ENCODE results near the gene ARHGAP20.
"Not testable (repeated sequence)": the region's sequence is repeated elsewhere in the genome, so short reads cannot be mapped to it uniquely, and the experiment has no call there.

The ARHGAP20 gene

GRCh38 chr11:110720431-110721275, 8.4 kb upstream of the ARHGAP20 start:
- no peak for DNase-seq (ENCODE audit: low read depth)

- no peak for DNase-seq (ENCODE audit: low read depth)
Measured at GRCh38 chr11:110716361-110716760, 4.1 kb upstream of the ARHGAP20 start.

- no peak for DNase-seq (ENCODE audit: low read depth)
Measured at GRCh38 chr11:110715541-110715940, 3.3 kb upstream of the ARHGAP20 start.

GRCh38 chr11:110713449-110713776, 1.2 kb upstream of the ARHGAP20 start:
- no peak for DNase-seq (ENCODE audit: low read depth)

GRCh38 chr11:110712659-110713448, 617 bp upstream of the ARHGAP20 start:
- peak; percentile 44 for DNase-seq (ENCODE audit: low read depth)

GRCh38 chr11:110711448-110711775, 825 bp downstream of the ARHGAP20 start:
- DNase-seq (ENCODE audit: low read depth) = no peak

GRCh38 chr11:110710628-110711381, 1.4 kb downstream of the ARHGAP20 start:
- no peak for DNase-seq (ENCODE audit: low read depth)

GRCh38 chr11:110704210-110704864, 7.9 kb downstream of the ARHGAP20 start:
- no peak for DNase-seq (ENCODE audit: low read depth)

GRCh38 chr11:110691926-110692325, 20.3 kb downstream of the ARHGAP20 start:
- DNase-seq (ENCODE audit: low read depth) = no peak

GRCh38 chr11:110689306-110689705, 22.9 kb downstream of the ARHGAP20 start:
- DNase-seq (ENCODE audit: low read depth) = no peak

- no peak for DNase-seq (ENCODE audit: low read depth)
Measured at GRCh38 chr11:110679323-110679975, 32.8 kb downstream of the ARHGAP20 start.

- DNase-seq (ENCODE audit: low read depth) = no peak
Measured at GRCh38 chr11:110675548-110675947, 36.7 kb downstream of the ARHGAP20 start.

- no peak for DNase-seq (ENCODE audit: low read depth)
Measured at GRCh38 chr11:110665689-110666465, 46.4 kb downstream of the ARHGAP20 start.

GRCh38 chr11:110655967-110656366, 56.3 kb downstream of the ARHGAP20 start:
- DNase-seq (ENCODE audit: low read depth) = no peak

- no peak for DNase-seq (ENCODE audit: low read depth)
Measured at GRCh38 chr11:110654456-110654855, 57.8 kb downstream of the ARHGAP20 start.

GRCh38 chr11:110645253-110645652, 67.0 kb downstream of the ARHGAP20 start:
- no peak for DNase-seq (ENCODE audit: low read depth)

- no peak for DNase-seq (ENCODE audit: low read depth)
Measured at GRCh38 chr11:110634370-110634769, 77.9 kb downstream of the ARHGAP20 start.

- DNase-seq (ENCODE audit: low read depth) = no peak
Measured at GRCh38 chr11:110631551-110631950, 80.7 kb downstream of the ARHGAP20 start.

- no peak for DNase-seq (ENCODE audit: low read depth)
Measured at GRCh38 chr11:110629594-110629993, 82.6 kb downstream of the ARHGAP20 start.

GRCh38 chr11:110621826-110622225, 90.4 kb downstream of the ARHGAP20 start:
- DNase-seq (ENCODE audit: low read depth) = no peak

- not testable (repeated sequence) for DNase-seq (ENCODE audit: low read depth)
Measured at GRCh38 chr11:110619366-110619765, 92.9 kb downstream of the ARHGAP20 start.
